HepG2 (cell line): ENCODE results near the gene VPS52. TPM values are rescaled to one million over a fixed set of nuclear protein-coding genes. Genes with fewer than 3 reads are reported as not detected.
"Not testable (repeated sequence)": the region's sequence is repeated elsewhere in the genome, so short reads cannot be mapped to it uniquely, and the experiment has no call there.

Source experiments
- ATAC-seq: fragments of 200-7000 bp; cut with Tn5 transposase; 3 replicates; pipeline ENCODE4 v1.9.1; 2020; ENCODE audit warnings: mild to moderate bottlenecking, moderate library complexity
- BruUV-seq: library from RNA; stranded (reverse); fragments of 400-500 nt; replicated peaks from 2 replicates; lab custom pipeline; 2021; lab: Mats Ljungman, UMichigan
- CTCF ChIA-PET: fragments of 300-600 bp; formaldehyde crosslinking; extraction: SDS; loops from one replicate; lab custom pipeline; 2021; ENCODE audit warnings: low total read pairs, inconsistent platforms, low intra/inter-chr PET ratio; lab: Yijun Ruan, JAX
- POLR2A ChIA-PET: fragments of 350-600 bp; sonication (Branson Sonifier 250); formaldehyde crosslinking; loops from one replicate; lab custom pipeline; 2020; ENCODE audit warnings: antibody characterized with exemption, inconsistent platforms; lab: Yijun Ruan, JAX
- DNase-seq: peaks from one replicate; pipeline ENCODE4 v3.0.0-alpha.2; 2015; ENCODE audit warnings: low spot score
- FAIRE-seq: peaks from 3 replicates; lab custom pipeline; 2011; peaks lifted over from hg19 to GRCh38; lab: Jason Lieb, UNC
- H2AFZ ChIP-seq: one replicate; pipeline ENCODE4 v1.6.1; 2011; ENCODE audit warnings: low read length, inconsistent platforms
- H3K27ac ChIP-seq: fragments of 300-600 bp; 3 replicates; pipeline ENCODE4 v1.8.0; 2011; ENCODE audit warnings: mixed run types, mild to moderate bottlenecking, mixed read lengths, low read length, inconsistent platforms; ENCODE audit not compliant: insufficient read depth; ENCODE audit errors: extremely low read length
- H3K27me3 ChIP-seq, 2 experiments: fragments of 200-600 bp in 1 of 2; 2 replicates in 1 of 2; 3 replicates in 1 of 2; pipeline versions ENCODE4 v1.6.0 to v1.8.0; 2011; ENCODE audit warnings: low read length in 2 of 2, mild to moderate bottlenecking in 2 of 2, moderate library complexity in 2 of 2, inconsistent platforms in 1 of 2; ENCODE audit not compliant: insufficient read depth in 2 of 2, control insufficient read depth in 1 of 2
- H3K36me3 ChIP-seq, 2 experiments: fragments of 200-600 bp in 1 of 2; replicated peaks in 1 of 2; 2 replicates in 1 of 2; 3 replicates in 1 of 2; pipeline versions ENCODE4 v1.5.1 to v1.8.0; 2011; ENCODE audit warnings: low read length in 2 of 2, inconsistent platforms in 1 of 2; ENCODE audit not compliant: insufficient read depth in 2 of 2, control insufficient read depth in 1 of 2
- H3K4me1 ChIP-seq: 2 replicates; pipeline ENCODE4 v1.5.1; 2012; ENCODE audit warnings: low read length, inconsistent platforms; ENCODE audit not compliant: insufficient read depth
- H3K4me2 ChIP-seq: 2 replicates; pipeline ENCODE4 v1.6.0; 2011; ENCODE audit warnings: low read depth, low read length, inconsistent platforms
- H3K4me3 ChIP-seq, 3 experiments: fragments of 200-600 bp in 1 of 3; sonication (generic), shearing (Covaris generic) in 1 of 3; replicated peaks in 1 of 3; 2 replicates each; pipeline ENCODE4 v1.5.1; 2011 to 2016; ENCODE audit warnings: low read length in 3 of 3, inconsistent platforms in 2 of 3, low read depth in 2 of 3, mild to moderate bottlenecking in 2 of 3, control low read depth in 1 of 3, mixed read lengths in 1 of 3; ENCODE audit not compliant: insufficient read depth in 1 of 3
- H3K79me2 ChIP-seq: one replicate; pipeline ENCODE4 v1.6.1; 2011; ENCODE audit warnings: low read length, inconsistent platforms; ENCODE audit not compliant: insufficient read depth
- H3K9ac ChIP-seq: 2 replicates; pipeline ENCODE4 v1.6.0; 2011; ENCODE audit warnings: mild to moderate bottlenecking, low read depth, low read length, inconsistent platforms; ENCODE audit not compliant: insufficient read depth
- H3K9me3 ChIP-seq: 2 replicates; pipeline ENCODE4 v1.5.1; 2012; ENCODE audit warnings: mild to moderate bottlenecking, low read length
- H4K20me1 ChIP-seq: 2 replicates; pipeline ENCODE4 v1.6.0; 2011; ENCODE audit warnings: inconsistent platforms, mild to moderate bottlenecking, low read length, moderate library complexity; ENCODE audit not compliant: insufficient read depth
- ATF1 ChIP-seq: IDR thresholded peaks from 2 replicates; pipeline ENCODE4 v1.6.1; 2016; ENCODE audit warnings: mild to moderate bottlenecking, control low read depth
- CC2D1A ChIP-seq: sonication (generic); formaldehyde crosslinking; IDR thresholded peaks from 2 replicates; pipeline ENCODE4 v1.8.1; 2023; ENCODE audit warnings: mild to moderate bottlenecking, missing genetic modification reagents
- HNRNPLL ChIP-seq: fragments of 200-400 bp; formaldehyde crosslinking; IDR thresholded peaks from 2 replicates; pipeline ENCODE4 v1.6.1; 2017; ENCODE audit warnings: mild to moderate bottlenecking, low read depth, low read length; ENCODE audit not compliant: poor library complexity, severe bottlenecking
- KMT2A ChIP-seq: sonication (generic); formaldehyde crosslinking; IDR thresholded peaks from 2 replicates; pipeline ENCODE4 v1.4.0; 2020; ENCODE audit warnings: missing genetic modification reagents
- RXRA ChIP-seq: sonication (generic); formaldehyde crosslinking; IDR thresholded peaks from 2 replicates; pipeline ENCODE4 v1.5.1; 2020; ENCODE audit warnings: missing genetic modification reagents
- SCMH1 ChIP-seq: sonication (generic); formaldehyde crosslinking; IDR thresholded peaks from 2 replicates; pipeline ENCODE4 v1.9.0; 2021; ENCODE audit warnings: missing genetic modification reagents, mild to moderate bottlenecking, borderline replicate concordance
- SKI ChIP-seq: fragments of 450-650 bp; IDR thresholded peaks from one replicate; pipeline ENCODE4 v1.6.1; 2018; ENCODE audit warnings: mild to moderate bottlenecking; ENCODE audit not compliant: partially characterized antibody
- SNRNP70 ChIP-seq: fragments of 200-400 bp; formaldehyde crosslinking; IDR thresholded peaks from 2 replicates; pipeline ENCODE4 v1.6.1; 2017; ENCODE audit warnings: mild to moderate bottlenecking, low read depth, low read length, moderate library complexity
- ZKSCAN5 ChIP-seq: sonication (generic); formaldehyde crosslinking; IDR thresholded peaks from 2 replicates; pipeline ENCODE4 v1.5.1; 2020; ENCODE audit warnings: mild to moderate bottlenecking, missing genetic modification reagents
- ZNF160 ChIP-seq: sonication (generic); formaldehyde crosslinking; IDR thresholded peaks from 2 replicates; pipeline ENCODE4 v1.8.0; 2022; ENCODE audit warnings: mild to moderate bottlenecking, inconsistent platforms, missing genetic modification reagents
- ZNF598 ChIP-seq: sonication (generic); formaldehyde crosslinking; IDR thresholded peaks from 2 replicates; pipeline ENCODE4 v1.5.1; 2020; ENCODE audit warnings: mild to moderate bottlenecking, missing genetic modification reagents, borderline replicate concordance
- ZNF766 ChIP-seq: sonication (generic); formaldehyde crosslinking; IDR thresholded peaks from 2 replicates; pipeline ENCODE4 v1.5.0; 2020; ENCODE audit warnings: missing genetic modification reagents, borderline replicate concordance
- ZSCAN9 ChIP-seq: IDR thresholded peaks from 2 replicates; pipeline ENCODE4 v1.6.1; 2016; ENCODE audit warnings: borderline replicate concordance
- WGBS: methylation state at CpG from one replicate; pipeline ENCODE4 v1.1.6; 2017; ENCODE audit warnings: low lambda C conversion rate; 5-methylcytosine and 5-hydroxymethylcytosine counted together
- in situ Hi-C: cut with HindIII; loops from 2 replicates; pipeline ENCODE4 v1.10.0; 2017; ENCODE audit warnings: low pct_unique_long_range_greater_than_20kb; ENCODE audit not compliant: extremely low pct_ligation_motif_present
- intact Hi-C: fragments of 100-400 bp; cut with micrococcal nuclease; formaldehyde crosslinking; loops from one replicate; pipeline ENCODE4 v1.10.0; 2022; ENCODE audit not compliant: unreplicated experiment
- polyA plus RNA-seq, 8 experiments: library from polyadenylated mRNA; depleted of rRNA in 3 of 8; stranded (reverse) in 7 of 8; unstranded in 1 of 8; fragments of >200 nt; fragmentation: Illumina TruSeq in 4 of 8; extraction: Trizol in 4 of 8; gene quantifications; 2 replicates each; pipeline versions ENCODE4 v1.2.1 to v1.2.3, GENCODE V29; 2011 to 2016; ENCODE audit warnings: low read depth in 4 of 8, missing spikeins in 1 of 8, mixed read lengths in 1 of 8; ENCODE audit not compliant: insufficient read depth in 1 of 8
- total RNA-seq, 5 experiments: library from RNA; depleted of rRNA; stranded (reverse); fragments of >200 nt; fragmentation: Illumina TruSeq; extraction: Trizol; gene quantifications; 2 replicates each; pipeline ENCODE4 v1.2.3, GENCODE V29; 2016; ENCODE audit warnings: low read depth in 1 of 5
- TF ChIP-seq, protein P1 (sequence below): sonication (generic); formaldehyde crosslinking; IDR thresholded peaks from 2 replicates; pipeline ENCODE4 v1.5.0; 2020; ENCODE audit warnings: mild to moderate bottlenecking, missing genetic modification reagents
- TF ChIP-seq, protein P2 (sequence below): sonication (generic); formaldehyde crosslinking; IDR thresholded peaks from 2 replicates; pipeline ENCODE4 v1.5.1; 2020; ENCODE audit warnings: missing genetic modification reagents, mild to moderate bottlenecking, borderline replicate concordance

VPS52 gene
- total and polyA plus RNA-seq, 2 of the 13 experiments (the other 11 are each of a cell fraction or from before 2014, with no cell fraction given), result 48.9 to 85.5 TPM

DNA sequence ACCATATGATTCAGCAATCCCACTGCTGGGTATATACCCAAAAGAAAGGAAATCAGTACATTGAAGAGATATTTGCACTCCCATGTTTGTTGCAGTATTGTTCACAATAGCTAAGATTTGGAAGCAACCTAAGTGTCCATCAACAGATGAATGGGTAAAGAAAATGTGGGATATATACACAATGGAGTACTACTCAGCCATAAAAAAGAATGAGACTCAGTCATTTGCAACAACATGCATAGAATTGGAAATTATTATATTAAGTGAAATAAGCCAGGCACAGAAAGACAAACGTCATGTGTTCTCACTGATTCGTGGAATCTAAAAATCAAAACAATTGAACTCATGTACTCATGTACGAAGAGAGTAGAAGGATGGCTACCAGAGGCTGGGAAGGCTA is 9.2 kb downstream of the VPS52 start:
- H3K4me1 ChIP-seq, H3K4me3 ChIP-seq, H3K9me3 ChIP-seq, BruUV-seq, intact Hi-C loops, FAIRE-seq, H3K27me3 ChIP-seq, H3K27ac ChIP-seq, H3K4me2 ChIP-seq, H3K79me2 ChIP-seq, ATAC-seq, CTCF ChIA-PET, H2AFZ ChIP-seq, DNase-seq, in situ Hi-C loops, H3K9ac ChIP-seq, H4K20me1 ChIP-seq: not testable (repeated sequence)
- WGBS, result 95% methylated on average over 3 of the region's 3 CpGs
- H3K36me3 ChIP-seq, result peaks cover 26 to 67% of the 10 kb centered on the region in 2 experiments
- POLR2A ChIA-PET, result interaction anchor here (2.2 to 7.4 kb wide), 2 partner anchors 9 to 13 kb away, joined by 6 to 44 read pairs; partner anchors contain the start of genes RPS18 and VPS52

DNA sequence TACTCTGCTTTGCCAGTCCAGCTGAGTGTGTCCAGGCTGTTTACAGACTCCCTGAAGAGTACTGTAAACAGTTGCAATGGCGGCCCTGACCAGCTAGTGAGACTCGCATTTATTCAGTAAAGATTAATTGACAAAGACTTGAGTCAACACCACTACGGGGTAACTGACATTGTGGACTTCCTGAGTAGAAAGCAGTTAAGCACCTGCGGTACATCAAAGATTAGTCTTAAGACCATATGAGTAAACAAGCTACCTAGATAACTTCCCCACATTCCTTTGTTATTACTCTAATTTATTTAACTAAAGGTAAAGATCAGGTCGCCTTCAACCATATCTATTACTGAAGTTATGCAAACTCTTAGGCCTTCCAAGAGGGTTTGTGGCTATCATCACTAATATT is 12.6 kb downstream of the VPS52 start:
- intact Hi-C loops, result no loop called here
- CTCF ChIA-PET, result no interaction called here
- Histone ChIP-seq H3K9ac (no peak overlapping the region), H3K4me3 (no peak overlapping the region), H3K4me1 (peaks cover 9% of the 10 kb centered on the region; the same call in 1 of the 2 replicates), H3K9me3 (no peaks in the 10 kb centered on the region), H3K79me2 (no peaks in the 10 kb centered on the region), H3K27ac (no peak overlapping the region), H3K27me3 (no peaks in the 10 kb centered on the region), H3K4me2 (no peak overlapping the region), H2AFZ (no peak overlapping the region), H4K20me1 (no peaks in the 10 kb centered on the region), H3K36me3 (peaks cover 12 to 38% of the 10 kb centered on the region in 2 experiments)
- WGBS, result 82% methylated on average over 5 of the region's 5 CpGs
- ATAC-seq (no peak), DNase-seq (no peak), FAIRE-seq (no peak)
- no TSS peak for BruUV-seq
- POLR2A ChIA-PET, result interaction anchor here (2.9 to 7.4 kb wide), 2 partner anchors 9 to 13 kb away, joined by 8 to 44 read pairs; partner anchors contain the start of genes RPS18 and VPS52
- in situ Hi-C loops, result no loop called here
- TF ChIP-seq ZNF766, result no peak
- TF ChIP-seq SNRNP70, result no peak
- no peak for TF ChIP-seq RXRA (CRISPR knock-in tag)
- no peak for TF ChIP-seq CC2D1A
- no peak for TF ChIP-seq KMT2A (CRISPR knock-in tag)
- TF ChIP-seq ATF1, result no peak
- TF ChIP-seq SCMH1 (CRISPR knock-in tag), result no peak
- TF ChIP-seq ZNF598 (CRISPR knock-in tag), result no peak
- no peak for TF ChIP-seq ZKSCAN5
- TF ChIP-seq, protein P1, sequence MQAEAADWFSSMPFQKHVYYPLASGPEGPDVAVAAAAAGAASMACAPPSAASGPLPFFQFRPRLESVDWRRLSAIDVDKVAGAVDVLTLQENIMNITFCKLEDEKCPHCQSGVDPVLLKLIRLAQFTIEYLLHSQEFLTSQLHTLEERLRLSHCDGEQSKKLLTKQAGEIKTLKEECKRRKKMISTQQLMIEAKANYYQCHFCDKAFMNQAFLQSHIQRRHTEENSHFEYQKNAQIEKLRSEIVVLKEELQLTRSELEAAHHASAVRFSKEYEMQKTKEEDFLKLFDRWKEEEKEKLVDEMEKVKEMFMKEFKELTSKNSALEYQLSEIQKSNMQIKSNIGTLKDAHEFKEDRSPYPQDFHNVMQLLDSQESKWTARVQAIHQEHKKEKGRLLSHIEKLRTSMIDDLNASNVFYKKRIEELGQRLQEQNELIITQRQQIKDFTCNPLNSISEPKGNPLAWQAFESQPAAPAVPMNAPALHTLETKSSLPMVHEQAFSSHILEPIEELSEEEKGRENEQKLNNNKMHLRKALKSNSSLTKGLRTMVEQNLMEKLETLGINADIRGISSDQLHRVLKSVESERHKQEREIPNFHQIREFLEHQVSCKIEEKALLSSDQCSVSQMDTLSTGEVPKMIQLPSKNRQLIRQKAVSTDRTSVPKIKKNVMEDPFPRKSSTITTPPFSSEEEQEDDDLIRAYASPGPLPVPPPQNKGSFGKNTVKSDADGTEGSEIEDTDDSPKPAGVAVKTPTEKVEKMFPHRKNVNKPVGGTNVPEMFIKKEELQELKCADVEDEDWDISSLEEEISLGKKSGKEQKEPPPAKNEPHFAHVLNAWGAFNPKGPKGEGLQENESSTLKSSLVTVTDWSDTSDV, result no peak
- no peak for TF ChIP-seq ZNF160
- no peak for TF ChIP-seq SKI
- no peak for TF ChIP-seq ZSCAN9 (CRISPR knock-in tag)
- no peak for TF ChIP-seq HNRNPLL
- TF ChIP-seq, protein P2, sequence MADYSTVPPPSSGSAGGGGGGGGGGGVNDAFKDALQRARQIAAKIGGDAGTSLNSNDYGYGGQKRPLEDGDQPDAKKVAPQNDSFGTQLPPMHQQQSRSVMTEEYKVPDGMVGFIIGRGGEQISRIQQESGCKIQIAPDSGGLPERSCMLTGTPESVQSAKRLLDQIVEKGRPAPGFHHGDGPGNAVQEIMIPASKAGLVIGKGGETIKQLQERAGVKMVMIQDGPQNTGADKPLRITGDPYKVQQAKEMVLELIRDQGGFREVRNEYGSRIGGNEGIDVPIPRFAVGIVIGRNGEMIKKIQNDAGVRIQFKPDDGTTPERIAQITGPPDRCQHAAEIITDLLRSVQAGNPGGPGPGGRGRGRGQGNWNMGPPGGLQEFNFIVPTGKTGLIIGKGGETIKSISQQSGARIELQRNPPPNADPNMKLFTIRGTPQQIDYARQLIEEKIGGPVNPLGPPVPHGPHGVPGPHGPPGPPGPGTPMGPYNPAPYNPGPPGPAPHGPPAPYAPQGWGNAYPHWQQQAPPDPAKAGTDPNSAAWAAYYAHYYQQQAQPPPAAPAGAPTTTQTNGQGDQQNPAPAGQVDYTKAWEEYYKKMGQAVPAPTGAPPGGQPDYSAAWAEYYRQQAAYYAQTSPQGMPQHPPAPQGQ (CRISPR knock-in tag), result no peak
